HG03565 (cell line): ENCODE measurements around the gene KCNH1.
"Not testable (repeated sequence)": the region's sequence is repeated elsewhere in the genome, so short reads cannot be mapped to it uniquely, and the experiment has no call there.

Experiments
- ATAC-seq: cut with Tn5 transposase; IDR thresholded peaks from one replicate; pipeline ENCODE4 v1.9.1; 2021; ENCODE audit warnings: mild to moderate bottlenecking, moderate library complexity; ENCODE audit not compliant: unreplicated experiment

KCNH1 gene

DNA sequence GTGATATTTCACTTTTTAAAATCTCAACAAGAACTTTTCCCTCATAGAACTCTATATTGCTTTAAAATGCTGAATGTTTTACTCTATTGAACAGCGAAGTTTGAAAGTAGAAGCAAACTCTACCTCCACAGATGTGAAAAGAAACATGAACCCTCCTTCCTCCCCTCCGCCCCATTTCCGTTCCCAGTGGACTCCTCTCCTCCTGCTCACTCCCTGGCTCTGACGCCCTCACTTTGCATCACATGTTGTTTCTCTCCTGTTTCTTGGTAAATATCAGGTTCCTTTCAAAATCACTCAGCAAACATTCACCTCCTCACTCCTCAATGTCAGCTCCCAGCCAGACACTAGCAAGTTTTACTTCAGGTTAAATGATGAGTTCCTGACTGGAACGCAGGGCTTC lies 34.6 kb downstream of the KCNH1 start:
- no peak for ATAC-seq

DNA sequence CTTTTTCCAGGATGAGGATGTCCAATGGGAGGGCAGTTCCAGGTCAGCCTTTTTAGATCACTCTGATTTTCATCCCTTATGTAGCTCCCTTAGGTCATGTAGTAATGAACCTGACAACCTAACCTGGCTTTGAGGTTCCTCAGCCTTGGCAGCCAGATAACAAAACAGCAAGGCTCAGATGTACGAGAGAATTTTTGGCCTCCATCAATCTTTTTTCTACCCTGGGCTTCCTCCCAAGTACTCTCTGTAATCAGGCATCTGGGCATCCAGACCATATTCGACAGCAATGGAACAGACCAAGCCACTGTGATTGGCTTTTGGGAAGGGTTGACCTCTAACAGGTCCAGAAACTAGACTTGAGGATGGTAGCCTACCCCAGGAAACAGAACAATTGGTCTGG lies 38.6 kb downstream of the KCNH1 start:
- ATAC-seq, result no peak

DNA sequence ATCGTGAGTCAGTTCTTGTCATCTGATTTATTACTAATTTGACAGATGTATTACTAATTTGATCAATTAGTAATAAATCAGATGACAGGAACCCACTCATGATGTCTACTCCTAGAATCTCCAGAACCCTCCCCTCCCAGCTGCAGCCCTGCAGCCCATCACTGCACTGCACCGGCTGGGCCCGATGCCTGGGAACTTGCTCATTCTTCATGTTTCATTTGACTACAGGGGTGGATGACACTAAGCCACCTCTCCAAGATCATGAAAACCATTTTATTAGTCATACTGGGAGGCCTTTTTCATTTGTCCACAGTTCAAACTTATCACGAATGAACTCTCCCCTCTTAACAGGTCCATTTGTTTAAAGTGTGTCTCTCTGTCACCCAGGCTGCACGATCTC lies 41.0 kb downstream of the KCNH1 start:
- no peak for ATAC-seq

GRCh38 chr1:211091867-211092266 lies 42.1 kb downstream of the KCNH1 start:
- no peak for ATAC-seq

DNA sequence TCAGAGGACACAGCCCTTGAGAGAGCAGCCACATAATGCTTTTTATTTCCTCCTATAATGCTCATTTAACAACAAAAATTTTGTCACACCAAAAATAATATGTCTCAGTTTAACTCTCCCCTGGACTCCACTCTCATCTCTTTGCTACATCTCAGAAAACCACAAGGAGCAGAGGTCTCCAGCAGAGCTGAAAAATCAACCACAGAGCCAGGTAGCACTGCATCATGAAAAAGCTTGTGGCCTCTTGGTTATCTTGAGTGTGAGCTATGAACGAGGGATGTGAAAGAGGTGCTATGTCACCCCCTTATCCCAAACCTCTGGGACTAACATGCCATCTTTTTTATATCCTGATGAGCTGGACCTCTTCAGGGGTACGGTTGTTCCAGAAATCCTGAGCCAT lies 44.4 kb downstream of the KCNH1 start:
- no peak for ATAC-seq

DNA sequence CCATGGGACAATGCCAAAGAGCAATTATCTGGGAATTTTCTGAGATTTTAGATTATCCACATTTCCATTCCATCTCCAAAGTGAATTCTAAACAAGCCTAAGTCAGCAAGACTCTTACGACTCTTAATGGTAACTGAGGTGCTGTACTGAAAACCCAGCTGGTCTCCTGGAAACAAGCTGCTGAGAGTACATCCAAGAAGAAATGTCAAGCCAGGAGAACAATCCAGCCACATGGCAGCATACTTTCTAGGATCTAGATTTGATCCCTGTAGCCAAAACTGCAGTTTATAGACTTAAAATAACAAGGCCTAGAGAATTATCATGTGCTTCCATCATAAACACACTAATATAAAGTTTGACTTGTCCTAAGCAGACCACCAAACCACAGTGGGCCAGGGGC lies 45.8 kb downstream of the KCNH1 start:
- no peak for ATAC-seq

DNA sequence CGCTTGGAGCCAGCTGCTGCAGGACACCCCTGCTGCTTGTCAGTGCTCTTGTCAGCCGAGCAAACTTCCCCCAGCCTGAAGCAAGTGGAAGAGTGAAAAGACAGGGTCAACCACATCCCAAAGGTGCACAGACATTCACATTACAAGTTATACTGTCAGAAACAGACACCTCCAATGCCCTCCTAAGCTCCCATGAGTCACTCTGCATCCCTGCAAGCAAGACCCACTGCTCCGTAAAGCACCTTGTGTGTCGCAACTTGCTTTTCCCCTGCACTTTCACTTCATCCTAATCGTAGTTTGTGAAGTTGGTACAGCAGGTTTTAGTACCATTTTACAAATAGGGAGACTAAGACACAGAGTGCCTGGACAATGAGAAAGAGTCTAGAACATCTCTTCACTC lies 51.1 kb downstream of the KCNH1 start:
- ATAC-seq, result no peak

- not testable (repeated sequence) for ATAC-seq
Measured at GRCh38 chr1:211081447-211081846, 52.5 kb downstream of the KCNH1 start.

GRCh38 chr1:211068976-211069375 lies 65.0 kb downstream of the KCNH1 start:
- ATAC-seq, result no peak

DNA sequence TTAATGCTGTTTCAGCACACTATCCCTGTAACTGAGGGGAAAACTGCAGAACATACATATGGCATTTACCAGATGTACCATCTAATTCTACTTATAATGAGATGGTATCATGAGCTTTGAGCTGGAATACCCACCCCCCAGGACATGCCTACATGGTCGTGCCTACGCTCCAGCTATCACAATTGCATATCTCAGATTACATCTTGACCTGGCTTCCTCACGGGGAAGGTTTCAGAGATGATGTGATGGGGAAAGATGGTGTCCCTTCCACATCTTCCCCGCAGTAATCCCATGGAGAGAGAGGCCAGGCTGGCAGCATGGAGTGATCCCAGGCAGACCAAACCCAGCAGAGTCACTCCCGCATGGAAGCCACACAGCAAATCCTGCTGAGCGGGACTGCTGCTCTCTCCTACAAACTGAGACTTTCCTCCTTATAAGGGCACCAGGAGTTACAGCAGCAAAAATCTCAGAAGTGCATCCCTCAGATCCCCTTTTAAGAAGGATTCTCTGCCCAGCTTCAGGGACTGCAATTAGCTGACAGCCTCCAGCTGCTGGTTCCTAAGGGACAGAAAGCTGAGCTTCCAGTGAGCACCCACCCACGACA lies 67.1 kb downstream of the KCNH1 start:
- no peak for ATAC-seq

DNA sequence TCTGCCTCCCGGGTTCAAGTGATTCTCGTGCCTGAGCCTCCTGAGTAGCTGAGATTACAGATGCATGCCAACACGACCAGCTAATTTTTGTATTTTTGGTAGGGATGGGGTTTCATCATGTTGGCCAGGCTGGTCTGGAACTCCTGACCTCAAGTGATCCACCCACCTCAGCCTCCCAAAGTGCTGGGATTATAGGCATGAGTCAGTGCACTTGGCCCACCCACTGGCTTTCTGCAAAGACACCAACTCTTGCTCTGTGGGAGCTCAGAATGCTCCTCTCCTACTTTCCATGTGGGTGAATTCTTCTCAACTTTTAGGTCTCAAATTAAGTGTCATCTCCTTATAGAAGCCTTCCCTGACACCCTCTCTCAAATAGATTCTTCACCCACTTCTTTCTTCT lies 92.1 kb downstream of the KCNH1 start:
- not testable (repeated sequence) for ATAC-seq

GRCh38 chr1:211037095-211037494 lies 96.9 kb downstream of the KCNH1 start:
- no peak for ATAC-seq

- no peak for ATAC-seq
Measured at GRCh38 chr1:211036381-211037060, 97.4 kb downstream of the KCNH1 start.

DNA sequence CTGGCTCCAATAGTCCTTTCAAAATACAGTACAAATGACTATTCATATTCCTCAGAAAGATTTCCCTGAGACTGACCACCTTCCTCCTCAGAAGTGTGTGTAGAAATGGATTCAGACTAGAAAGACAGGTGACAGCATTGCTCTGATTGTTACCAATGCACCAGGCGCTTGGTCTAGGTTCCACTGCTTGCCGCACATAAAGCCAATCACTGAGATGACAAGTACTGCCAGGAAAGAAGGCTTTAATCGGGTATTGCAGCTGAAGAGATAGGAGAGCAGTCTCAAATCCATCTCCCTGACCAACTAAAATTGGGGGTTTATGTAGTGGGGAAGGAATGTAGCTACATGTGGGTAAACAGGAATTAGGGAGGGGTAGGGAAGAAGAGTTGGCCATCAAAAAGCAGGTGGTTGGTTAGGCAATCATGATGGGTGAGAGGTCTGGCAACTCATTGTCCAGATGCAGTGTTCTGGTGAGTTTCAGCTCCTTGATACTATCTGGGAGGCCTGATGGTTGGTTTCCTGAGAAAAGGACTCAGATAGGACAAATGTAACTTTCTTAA lies 98.0 kb downstream of the KCNH1 start:
- ATAC-seq, result no peak

GRCh38 chr1:211033921-211034525 lies 99.9 kb downstream of the KCNH1 start:
- no peak for ATAC-seq

- no peak for ATAC-seq
Measured at GRCh38 chr1:211024901-211025300, 109.0 kb downstream of the KCNH1 start.

DNA sequence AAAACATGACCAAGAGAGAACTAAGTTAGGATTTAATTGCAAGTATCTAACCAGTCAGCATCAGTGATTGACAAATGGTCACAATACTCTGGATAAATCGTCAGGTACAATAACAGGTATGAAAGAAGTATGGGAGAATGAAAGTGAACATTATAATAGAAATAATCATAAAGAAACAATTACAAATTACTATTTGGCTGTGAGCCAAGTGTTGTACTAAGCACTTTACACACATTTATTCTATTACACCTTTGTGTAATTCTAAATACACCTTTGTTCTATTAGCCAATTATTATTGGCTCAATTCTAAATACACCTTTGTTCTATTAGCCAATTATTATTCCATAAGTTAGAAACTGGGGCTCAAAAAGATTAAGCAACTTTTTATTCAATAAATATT lies 114.7 kb downstream of the KCNH1 start:
- no peak for ATAC-seq

- ATAC-seq, result no peak
Measured at GRCh38 chr1:211018690-211019089, 115.3 kb downstream of the KCNH1 start.

DNA sequence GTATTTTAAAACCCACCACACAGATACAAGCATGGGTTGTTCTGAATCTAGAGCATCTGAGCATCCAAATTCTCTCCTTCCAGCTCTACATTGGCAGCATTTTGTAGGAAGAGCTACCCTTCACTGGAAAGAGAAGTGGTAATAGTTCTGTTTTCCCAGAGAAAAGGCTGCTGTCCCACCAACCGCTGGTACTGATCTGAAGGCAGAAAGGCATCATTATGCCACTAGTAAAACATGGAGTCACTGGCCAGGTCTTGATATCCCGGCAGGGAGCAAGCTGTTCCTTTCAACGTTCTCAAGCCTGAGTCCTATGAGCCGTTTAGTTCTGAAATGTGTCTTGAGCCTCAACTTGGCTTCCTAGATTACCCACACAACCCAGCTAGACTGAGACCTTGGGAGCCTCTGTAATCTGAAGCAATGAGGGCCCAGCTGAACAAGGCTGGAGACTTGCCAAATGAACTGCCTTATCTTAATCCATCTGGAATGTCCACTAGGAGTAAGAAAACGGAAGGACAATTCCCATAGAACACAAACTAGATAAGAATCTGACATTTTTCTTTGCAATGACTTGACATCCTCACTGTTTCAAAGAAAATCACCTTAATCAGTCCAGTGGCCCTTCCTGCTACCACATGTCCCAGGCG lies 116.8 kb downstream of the KCNH1 start:
- ATAC-seq, result no peak

GRCh38 chr1:211014275-211014674 lies 119.7 kb downstream of the KCNH1 start:
- no peak for ATAC-seq

DNA sequence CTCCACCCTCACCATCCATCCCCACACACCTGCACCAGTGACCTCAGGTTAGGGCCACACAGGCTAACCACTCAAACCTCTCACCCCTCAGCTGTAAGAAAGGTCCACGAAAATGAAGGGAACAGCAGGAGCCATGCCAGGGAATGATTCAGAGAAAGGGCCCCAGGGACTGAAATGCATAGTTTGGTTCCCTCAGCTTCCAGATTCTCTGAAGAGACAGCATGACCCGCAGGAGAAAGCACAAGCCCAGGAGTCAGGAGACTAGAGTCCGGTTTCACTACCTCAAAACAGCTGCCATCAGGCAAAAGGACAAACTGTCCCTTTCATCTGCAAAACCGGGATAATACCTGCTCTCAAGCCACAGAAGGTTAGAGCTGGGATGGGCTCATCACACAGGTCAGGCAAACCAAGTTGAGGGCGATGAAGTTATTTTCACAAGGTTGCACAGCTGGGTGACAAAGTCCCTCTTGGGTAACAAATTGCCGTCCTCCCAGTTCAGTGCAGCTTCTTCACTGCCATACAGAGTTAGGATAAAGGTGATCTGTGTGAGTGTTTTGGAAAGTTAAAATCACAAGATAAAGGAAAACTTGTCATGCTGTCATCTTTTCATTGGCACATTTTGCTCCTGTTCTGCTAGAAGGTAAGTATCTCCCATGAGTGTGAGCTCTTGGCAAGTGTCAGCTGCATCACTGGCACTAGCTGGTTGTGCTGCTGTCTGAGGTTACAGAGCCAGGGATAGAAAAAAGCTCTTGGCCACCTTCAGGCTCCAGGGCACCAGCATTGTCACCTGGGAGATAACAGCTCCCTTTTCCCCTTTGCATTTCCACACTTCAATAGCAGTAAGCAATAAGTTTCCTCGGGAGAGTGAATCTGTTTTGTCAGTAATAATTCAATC lies 120.4 kb downstream of the KCNH1 start:
- ATAC-seq, result no peak
